HG02973 (cell line): ENCODE data around the gene OR6K2.

ENCODE experiments used
- ATAC-seq: cut with Tn5 transposase; IDR thresholded peaks from one replicate; pipeline ENCODE4 v1.9.1; 2021; ENCODE audit warnings: moderate library complexity; ENCODE audit not compliant: unreplicated experiment

The OR6K2 gene

DNA sequence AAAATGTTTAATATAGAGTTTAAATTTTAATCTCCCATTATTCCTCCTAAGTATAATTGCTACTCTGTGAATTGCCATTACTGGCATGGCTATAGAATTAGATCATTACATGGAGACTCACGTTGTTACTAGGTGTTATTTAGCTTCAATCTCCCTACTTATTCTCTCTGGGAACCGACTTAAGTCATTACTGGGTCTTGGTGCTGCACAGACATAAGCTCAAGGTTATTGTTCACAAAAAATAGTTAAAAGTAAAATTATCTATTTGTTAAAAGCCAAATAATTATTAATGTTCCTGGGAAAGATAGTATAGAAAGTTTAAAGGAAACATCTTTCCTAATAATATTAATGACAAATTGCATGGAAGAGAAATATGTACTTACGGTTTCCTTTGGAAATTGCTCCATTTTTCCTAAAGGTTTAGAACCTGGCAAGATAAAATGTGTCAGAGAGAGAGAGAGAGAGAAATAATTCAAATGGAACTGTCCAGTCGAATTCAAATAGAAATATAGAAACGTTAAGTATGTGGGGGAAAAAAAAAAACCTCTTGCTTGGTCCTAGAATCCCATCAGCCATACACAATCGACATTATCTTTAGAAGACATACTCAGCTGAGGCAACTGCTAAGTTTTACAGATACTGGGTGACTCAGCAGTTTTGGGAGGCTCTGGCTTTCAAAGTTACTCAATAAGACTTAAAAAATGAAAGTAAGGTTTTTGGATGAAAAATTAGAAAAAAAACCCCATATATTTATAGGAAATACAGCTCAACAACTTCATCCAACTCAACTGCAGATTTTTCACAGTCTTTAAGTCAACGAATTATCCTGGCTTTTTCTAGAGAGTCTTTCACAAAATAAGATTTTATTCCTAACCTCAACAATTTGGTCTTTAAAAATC lies 14.1 kb downstream of the OR6K2 start, which contains the start of gene SPTA1:
TSS of gene SPTA1 (minus strand) at position 605 of the 899 bp plus-strand sequence. CDS start at position 407, 198 bp downstream.
- ATAC-seq = no peak

DNA sequence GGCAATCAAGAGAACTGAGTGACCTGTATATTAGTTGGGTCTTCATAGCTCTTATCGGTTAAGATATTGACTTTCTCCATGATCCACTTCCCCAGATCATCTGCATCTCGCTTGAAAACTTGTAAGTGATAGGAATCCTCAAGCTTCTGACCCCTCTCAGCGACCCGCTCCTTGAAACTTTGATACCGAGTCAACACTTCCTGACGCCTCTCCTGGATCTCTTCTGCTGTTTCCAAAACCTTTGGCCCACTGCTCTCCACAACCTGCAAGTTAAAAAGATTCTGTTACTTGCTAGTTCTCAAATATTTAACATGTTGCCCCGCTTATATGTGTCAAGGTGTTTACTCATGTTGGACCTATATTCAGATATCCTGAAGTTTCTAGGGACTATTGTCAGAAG lies 15.4 kb downstream of the OR6K2 start:
- no peak for ATAC-seq

DNA sequence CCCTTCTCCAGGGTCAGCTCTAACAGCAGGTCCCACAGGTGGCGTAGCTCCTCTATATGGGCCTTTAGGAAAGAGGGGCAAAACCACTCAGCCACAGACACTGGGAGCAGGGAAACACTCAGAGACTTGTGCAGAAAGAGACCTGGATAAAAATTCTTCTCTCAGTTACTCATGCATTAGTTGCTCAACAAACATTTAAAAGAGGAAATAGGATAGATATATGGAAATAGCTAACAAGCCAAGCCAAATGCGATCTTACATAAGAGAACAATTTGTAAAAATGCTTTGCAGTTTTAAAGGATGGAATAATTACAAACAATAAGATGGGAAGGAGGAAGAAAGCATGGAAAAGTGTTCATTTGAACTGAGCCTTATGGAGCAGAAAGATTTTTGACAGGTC lies 18.8 kb downstream of the OR6K2 start:
- no peak for ATAC-seq

DNA sequence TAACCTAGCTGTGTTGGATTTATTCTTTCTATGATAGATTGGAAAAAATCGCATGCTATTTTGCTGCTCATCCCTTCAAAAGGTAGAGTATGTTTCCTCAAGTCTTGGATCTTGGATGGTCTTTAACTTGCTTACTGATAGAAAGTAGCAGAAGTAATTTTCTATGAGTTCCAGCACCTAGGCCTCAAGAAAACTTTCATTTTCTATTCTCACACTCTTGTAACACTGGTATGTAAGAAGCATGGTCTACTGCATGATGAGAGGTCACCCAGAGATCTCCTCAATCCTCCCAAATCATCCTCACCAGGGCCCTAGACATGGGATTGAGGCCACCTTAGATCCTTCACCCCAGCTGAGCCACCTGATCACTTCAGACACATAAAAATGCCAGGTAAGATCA lies 21.2 kb downstream of the OR6K2 start:
- no peak for ATAC-seq

DNA sequence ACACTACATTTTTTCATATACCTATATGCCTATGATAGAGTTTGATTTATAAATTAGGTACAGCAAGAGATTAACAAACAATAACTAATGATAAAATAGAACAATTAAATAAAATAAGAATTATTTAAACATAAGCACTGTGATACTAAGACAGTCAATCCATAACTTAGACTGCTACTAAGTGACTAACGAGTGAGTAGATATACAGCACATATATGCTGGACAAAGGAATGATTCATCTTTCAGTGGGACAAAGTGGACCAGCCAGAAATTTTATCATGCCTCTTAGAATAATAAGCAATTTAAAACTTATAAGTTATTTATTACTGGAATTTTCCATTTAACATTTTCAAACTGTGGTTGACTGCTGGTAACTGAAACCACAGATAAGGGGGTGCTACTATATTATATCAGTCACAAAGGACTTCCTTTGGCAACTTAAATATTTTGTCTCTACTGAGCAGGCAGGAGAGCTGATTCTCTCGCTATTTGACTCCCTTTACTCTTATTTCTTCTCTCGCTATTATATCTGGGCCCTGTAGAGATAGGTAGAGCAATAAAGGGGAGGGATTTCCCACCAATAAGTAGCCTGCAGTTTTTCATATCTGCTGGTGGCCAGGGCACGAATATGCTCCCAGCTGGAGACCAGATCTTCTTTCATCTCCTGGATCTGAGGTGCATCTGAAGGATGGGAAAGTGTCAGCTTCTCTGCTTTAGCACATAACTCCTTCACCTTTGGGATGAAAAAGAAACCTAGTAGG lies 24.7 kb downstream of the OR6K2 start:
- no peak for ATAC-seq

DNA sequence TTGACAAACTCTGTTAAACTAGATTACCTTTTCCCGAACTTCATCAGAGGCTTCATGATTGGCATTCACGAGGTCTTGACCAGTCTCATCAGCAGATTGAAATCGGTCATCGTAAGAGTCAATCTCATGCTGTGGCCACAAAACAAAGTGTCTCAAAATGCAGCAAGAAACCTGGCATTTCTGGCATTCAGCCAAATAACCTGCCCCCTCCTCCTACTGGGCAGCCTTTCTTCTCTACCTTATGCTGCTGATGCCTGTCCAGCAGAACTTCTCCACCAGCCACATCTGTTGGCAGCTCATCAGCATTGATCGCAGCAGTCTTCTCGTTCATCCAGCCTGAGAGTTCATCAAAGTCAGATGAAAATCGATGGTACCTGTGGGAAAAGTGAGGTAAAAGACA lies 26.1 kb downstream of the OR6K2 start:
- no peak for ATAC-seq

DNA sequence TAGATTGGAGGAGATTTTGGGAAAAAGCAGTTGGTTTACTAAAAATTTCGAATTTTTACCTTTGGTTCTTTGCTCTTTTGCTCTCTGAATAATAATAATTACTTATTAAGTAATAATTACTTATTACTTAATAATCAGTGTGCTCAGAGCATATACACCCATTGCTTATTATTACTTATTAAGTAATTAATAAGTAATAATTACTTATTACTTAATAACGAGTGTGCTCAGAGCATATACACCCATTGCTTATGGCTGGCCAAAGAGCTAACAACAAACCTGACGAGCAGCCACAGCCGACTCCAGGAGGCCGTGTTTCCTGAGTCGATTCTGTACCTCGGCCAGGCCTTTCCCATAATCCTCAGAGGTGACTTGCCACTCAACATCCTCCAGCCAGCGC lies 34.4 kb downstream of the OR6K2 start:
- no peak for ATAC-seq

DNA sequence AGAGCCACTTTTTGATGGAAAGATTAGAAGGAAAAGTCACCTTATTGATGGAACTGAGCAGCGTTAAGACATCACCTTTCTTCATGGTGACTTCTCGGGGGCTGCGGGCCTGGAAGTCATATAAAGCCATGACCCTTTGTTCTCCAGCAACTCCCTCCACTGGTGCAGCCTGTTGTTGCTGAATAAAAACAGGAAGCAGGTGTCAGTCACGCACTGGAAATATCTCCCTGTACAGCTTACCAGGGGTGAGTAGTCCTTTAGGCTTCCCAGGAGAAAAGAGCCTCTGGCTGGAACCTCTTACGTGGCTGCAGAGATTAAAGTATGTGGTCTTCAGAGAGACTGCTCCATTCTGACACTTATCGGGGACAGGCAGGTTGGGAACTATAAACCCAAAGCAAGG lies 45.9 kb downstream of the OR6K2 start:
- ATAC-seq = no peak

DNA sequence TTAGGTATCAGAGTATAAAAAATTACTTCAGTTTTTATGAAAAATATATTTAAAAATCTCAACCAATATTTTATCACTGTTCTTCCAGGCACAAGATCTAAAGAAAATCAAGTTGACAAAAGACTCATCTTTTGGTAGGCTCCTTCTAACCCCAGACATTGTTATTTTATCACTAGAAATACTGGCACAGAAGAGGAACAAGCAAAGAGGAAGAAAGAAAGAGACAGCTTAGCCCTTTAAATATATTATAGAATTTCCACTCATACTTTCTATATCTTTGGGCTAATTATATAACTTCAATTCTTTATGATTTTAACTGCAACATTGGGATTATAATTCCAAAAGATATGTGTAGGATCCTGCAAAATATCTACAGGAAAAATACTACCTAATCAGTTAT lies 46.4 kb downstream of the OR6K2 start:
- no peak for ATAC-seq

DNA sequence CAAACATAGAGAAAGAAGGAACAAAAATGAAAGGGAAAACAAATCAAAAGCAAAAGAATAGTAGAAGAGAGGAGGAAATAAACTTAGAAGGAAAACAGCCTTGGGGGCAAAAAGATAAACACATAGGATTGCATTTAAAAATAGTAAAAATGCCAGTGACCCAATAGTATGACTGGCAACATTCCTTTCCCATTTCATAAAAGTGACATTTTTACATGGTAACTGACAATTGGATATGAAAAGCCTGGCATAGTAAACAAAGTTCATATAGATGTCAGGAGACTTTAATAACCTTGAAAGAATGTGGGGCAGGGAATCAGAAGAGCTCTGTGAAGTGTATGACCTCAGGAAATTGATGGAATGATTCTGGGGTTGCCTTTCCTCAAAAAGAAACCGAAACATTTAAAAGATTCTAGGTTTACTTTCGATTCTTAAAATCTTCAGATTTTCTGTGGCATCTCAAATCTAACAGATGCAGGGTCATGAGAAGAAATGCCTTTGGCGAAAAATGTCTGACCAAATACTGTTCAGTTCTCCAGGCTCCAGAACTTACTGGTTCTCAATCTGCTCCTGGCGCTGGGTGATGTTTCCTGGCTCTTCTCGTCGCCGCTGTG lies 47.6 kb downstream of the OR6K2 start:
- no peak for ATAC-seq
